Karpas-422 (cell line): ENCODE results near the gene DPP10. TPM values are rescaled to one million over a fixed set of nuclear protein-coding genes. Genes with fewer than 3 reads are reported as not detected.
"Not testable (repeated sequence)": the region's sequence is repeated elsewhere in the genome, so short reads cannot be mapped to it uniquely, and the experiment has no call there.

ENCODE experiments used
- DNase-seq: peaks from one replicate; pipeline ENCODE4 v3.0.0-alpha.2; 2015
- H2AFZ ChIP-seq: fragments of 200-600 bp; sonication (generic); 2 replicates; pipeline ENCODE4 v1.6.1; 2014; ENCODE audit warnings: antibody characterized with exemption, low read length, mixed read lengths
- H3K27ac ChIP-seq: fragments of 200-600 bp; sonication (generic); 2 replicates; pipeline ENCODE4 v1.5.1; 2014; ENCODE audit warnings: mild to moderate bottlenecking, low read length, moderate library complexity
- H3K27me3 ChIP-seq: fragments of 200-600 bp; sonication (generic); 2 replicates; pipeline ENCODE4 v1.6.1; 2014; ENCODE audit warnings: low read length, mixed read lengths
- H3K36me3 ChIP-seq: fragments of 200-600 bp; sonication (generic); 2 replicates; pipeline ENCODE4 v1.6.1; 2014; ENCODE audit warnings: low read length, mixed read lengths; ENCODE audit not compliant: insufficient read depth
- H3K4me1 ChIP-seq: fragments of 200-600 bp; sonication (generic); 2 replicates; pipeline ENCODE4 v1.6.1; 2014; ENCODE audit warnings: mild to moderate bottlenecking, low read length, mixed read lengths
- H3K4me2 ChIP-seq: fragments of 200-600 bp; sonication (generic); 2 replicates; pipeline ENCODE4 v1.6.1; 2014; ENCODE audit warnings: low read length, low read depth, mild to moderate bottlenecking; ENCODE audit not compliant: poor library complexity, severe bottlenecking
- H3K4me3 ChIP-seq: fragments of 200-600 bp; sonication (generic); 2 replicates; pipeline ENCODE4 v1.5.1; 2014; ENCODE audit warnings: mild to moderate bottlenecking, antibody characterized with exemption, low read length, mixed read lengths
- H3K79me2 ChIP-seq: fragments of 200-600 bp; sonication (generic); 2 replicates; pipeline ENCODE4 v1.6.1; 2014; ENCODE audit warnings: mild to moderate bottlenecking, low read length, mixed read lengths
- H3K9ac ChIP-seq: fragments of 200-600 bp; sonication (generic); 2 replicates; pipeline ENCODE4 v1.6.0; 2014; ENCODE audit warnings: low read length
- H3K9me2 ChIP-seq: fragments of 200-600 bp; sonication (generic), shearing (Covaris generic); replicated peaks from 2 replicates; pipeline ENCODE4 v1.6.0; 2014; ENCODE audit warnings: mild to moderate bottlenecking, low read length, moderate library complexity; ENCODE audit not compliant: insufficient read depth
- H3K9me3 ChIP-seq: fragments of 300-700, 200-600 bp; sonication (generic); 2 replicates; pipeline ENCODE4 v1.6.1; 2014; ENCODE audit warnings: low read length, mixed read lengths
- H4K20me1 ChIP-seq: fragments of 200-600 bp; sonication (generic); 2 replicates; pipeline ENCODE4 v1.6.1; 2014; ENCODE audit warnings: mild to moderate bottlenecking, antibody characterized with exemption, low read length, low read depth; ENCODE audit not compliant: insufficient read depth
- total RNA-seq: library from RNA; depleted of rRNA; stranded (reverse); fragments of >200 nt; shearing (Covaris generic); gene quantifications from 2 replicates; pipeline ENCODE4 v1.2.3, GENCODE V29; 2014; ENCODE audit warnings: low replicate concordance

The DPP10 gene
- total RNA-seq, 1 experiment from 2014 or later, result not detected

DNA sequence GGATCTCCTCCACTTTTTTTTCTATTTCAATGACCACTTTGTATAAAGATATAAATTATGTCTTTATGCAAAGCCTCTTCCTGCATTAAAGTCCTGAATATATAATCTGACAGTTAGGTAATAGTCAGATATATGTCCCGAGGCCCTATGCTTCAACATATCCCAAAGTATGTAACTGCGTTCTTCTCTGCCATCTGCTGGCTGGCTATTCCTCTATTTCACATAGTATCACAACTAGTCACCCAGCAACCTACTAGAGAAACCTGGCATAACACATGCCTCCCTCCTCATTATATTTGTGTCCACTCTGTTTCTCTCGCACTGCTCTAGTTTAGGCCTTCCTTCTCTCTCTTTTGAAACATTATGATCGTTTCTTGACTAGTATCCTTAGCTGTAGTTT, 640.8 kb downstream of the DPP10 start:
- H3K36me3 ChIP-seq, result no peaks in the 10 kb centered on the region
- no peaks in the 10 kb centered on the region for H4K20me1 ChIP-seq
- no peak overlapping the region for H2AFZ ChIP-seq
- no peak overlapping the region for H3K9ac ChIP-seq
- DNase-seq, result no peak
- H3K9me3 ChIP-seq, result no peaks in the 10 kb centered on the region
- H3K4me3 ChIP-seq, result no peak overlapping the region
- no peaks in the 10 kb centered on the region for H3K4me1 ChIP-seq
- H3K27me3 ChIP-seq, result no peaks in the 10 kb centered on the region
- H3K4me2 ChIP-seq, result no peak overlapping the region
- H3K27ac ChIP-seq, result no peak overlapping the region
- no peaks in the 10 kb centered on the region for H3K79me2 ChIP-seq
- no peaks in the 10 kb centered on the region for H3K9me2 ChIP-seq

GRCh38 chr2:115083711-115084110, 641.3 kb downstream of the DPP10 start:
- Histone ChIP-seq H3K4me2 (no peak overlapping the region), H3K79me2 (no peaks in the 10 kb centered on the region)

GRCh38 chr2:115084446-115084845, 642.0 kb downstream of the DPP10 start:
- Histone ChIP-seq H3K27ac (no peak overlapping the region), H4K20me1 (no peaks in the 10 kb centered on the region), H3K27me3 (no peaks in the 10 kb centered on the region), H3K36me3 (no peaks in the 10 kb centered on the region), H3K4me3 (no peak overlapping the region), H3K9me3 (no peaks in the 10 kb centered on the region), H3K9ac (no peak overlapping the region), H2AFZ (no peak overlapping the region), H3K9me2 (no peaks in the 10 kb centered on the region), H3K4me2 (no peak overlapping the region), H3K79me2 (no peaks in the 10 kb centered on the region), H3K4me1 (no peaks in the 10 kb centered on the region)
- DNase-seq, result no peak

More at GRCh38 chr2:115083711-115084110, 641.3 kb downstream of the DPP10 start:
- H3K36me3 ChIP-seq, result no peaks in the 10 kb centered on the region
- H3K27ac ChIP-seq, result no peak overlapping the region
- no peak for DNase-seq
- H3K9me3 ChIP-seq, result no peaks in the 10 kb centered on the region
- no peak overlapping the region for H2AFZ ChIP-seq
- H3K9ac ChIP-seq, result no peak overlapping the region
- H3K4me3 ChIP-seq, result no peak overlapping the region
- no peaks in the 10 kb centered on the region for H3K27me3 ChIP-seq
- no peaks in the 10 kb centered on the region for H3K4me1 ChIP-seq
- H3K9me2 ChIP-seq, result no peaks in the 10 kb centered on the region
- no peaks in the 10 kb centered on the region for H4K20me1 ChIP-seq

GRCh38 chr2:115086051-115086620, 643.7 kb downstream of the DPP10 start:
- not testable (repeated sequence) for H3K9me2 ChIP-seq, H3K27ac ChIP-seq, DNase-seq, H3K4me2 ChIP-seq, H3K9ac ChIP-seq, H3K4me1 ChIP-seq, H2AFZ ChIP-seq, H3K36me3 ChIP-seq, H3K4me3 ChIP-seq, H4K20me1 ChIP-seq, H3K27me3 ChIP-seq, H3K79me2 ChIP-seq, H3K9me3 ChIP-seq

GRCh38 chr2:115094441-115094840, 652.0 kb downstream of the DPP10 start:
- Histone ChIP-seq H3K4me1 (no peaks in the 10 kb centered on the region), H3K79me2 (no peaks in the 10 kb centered on the region), H3K27ac (no peak overlapping the region), H3K9me2 (no peaks in the 10 kb centered on the region), H2AFZ (no peak overlapping the region), H3K9me3 (peaks cover 15% of the 10 kb centered on the region), H4K20me1 (no peaks in the 10 kb centered on the region), H3K9ac (no peak overlapping the region), H3K4me2 (no peak overlapping the region), H3K4me3 (no peak overlapping the region), H3K27me3 (no peaks in the 10 kb centered on the region), H3K36me3 (no peaks in the 10 kb centered on the region)
- no peak for DNase-seq

DNA sequence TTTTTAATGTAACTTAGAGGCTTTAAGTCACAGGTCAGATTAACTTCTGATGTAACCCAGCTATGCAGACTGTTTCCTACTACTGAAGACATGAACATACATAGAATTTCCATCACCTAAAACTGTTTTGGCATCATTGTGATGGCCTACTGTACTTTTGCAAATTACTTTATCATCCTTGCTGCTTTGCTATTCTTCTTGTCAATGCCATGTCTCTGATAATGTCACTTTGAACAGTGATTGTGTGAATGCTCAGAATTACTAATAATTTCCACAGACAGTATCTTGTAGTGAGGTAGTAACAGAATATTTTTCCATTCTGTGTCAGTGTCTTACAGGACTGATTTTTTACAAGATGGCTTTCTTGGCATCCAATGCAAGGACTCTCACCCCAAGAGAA, 663.5 kb downstream of the DPP10 start:
- no peak overlapping the region for H3K4me2 ChIP-seq
- H3K27me3 ChIP-seq, result no peaks in the 10 kb centered on the region
- no peak overlapping the region for H2AFZ ChIP-seq
- H3K4me1 ChIP-seq, result no peaks in the 10 kb centered on the region
- no peak overlapping the region for H3K9ac ChIP-seq
- H3K9me2 ChIP-seq, result no peaks in the 10 kb centered on the region
- H3K9me3 ChIP-seq, result peaks cover 8% of the 10 kb centered on the region
- DNase-seq, result no peak
- H3K4me3 ChIP-seq, result no peak overlapping the region
- no peak overlapping the region for H3K27ac ChIP-seq
- no peaks in the 10 kb centered on the region for H3K79me2 ChIP-seq
- H3K36me3 ChIP-seq, result no peaks in the 10 kb centered on the region
- H4K20me1 ChIP-seq, result no peaks in the 10 kb centered on the region

DNA sequence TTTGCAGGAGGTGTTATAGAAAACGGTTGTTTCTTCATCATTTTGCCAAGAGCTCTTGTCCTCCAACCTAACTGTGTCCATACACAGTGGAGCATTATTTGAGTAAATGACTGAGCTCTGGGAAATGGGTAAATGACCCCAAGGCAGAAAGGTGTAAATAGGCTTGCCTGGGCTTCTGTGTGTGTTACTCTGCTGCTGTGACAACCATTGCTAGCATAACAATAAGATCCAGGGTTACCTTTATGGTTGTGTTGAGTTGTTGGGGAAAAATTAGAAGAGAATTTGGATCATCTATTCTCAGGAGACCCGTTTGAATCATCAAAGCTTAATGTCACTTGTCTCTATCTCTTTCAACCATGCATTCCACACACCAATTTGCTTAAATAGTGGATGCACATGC, 672.7 kb downstream of the DPP10 start:
- Histone ChIP-seq H3K27me3 (no peaks in the 10 kb centered on the region), H3K9me2 (no peaks in the 10 kb centered on the region), H3K9ac (no peak overlapping the region), H3K9me3 (no peaks in the 10 kb centered on the region; the same call in 1 of the 2 replicates), H2AFZ (no peak overlapping the region), H3K4me1 (no peaks in the 10 kb centered on the region), H3K79me2 (no peaks in the 10 kb centered on the region), H3K4me3 (no peak overlapping the region), H3K27ac (no peak overlapping the region), H4K20me1 (no peaks in the 10 kb centered on the region), H3K36me3 (no peaks in the 10 kb centered on the region), H3K4me2 (no peak overlapping the region)
- no peak for DNase-seq

- Histone ChIP-seq H4K20me1 (no peaks in the 10 kb centered on the region), H3K4me1 (no peaks in the 10 kb centered on the region), H3K27me3 (no peaks in the 10 kb centered on the region), H3K9me3 (no peaks in the 10 kb centered on the region; the same call in 1 of the 2 replicates), H3K9ac (no peak overlapping the region), H3K4me3 (no peak overlapping the region), H3K79me2 (no peaks in the 10 kb centered on the region), H3K36me3 (no peaks in the 10 kb centered on the region), H3K4me2 (no peak overlapping the region), H3K9me2 (no peaks in the 10 kb centered on the region), H2AFZ (no peak overlapping the region), H3K27ac (no peak overlapping the region)
- DNase-seq, result no peak
Observed at GRCh38 chr2:115118306-115118705, 675.9 kb downstream of the DPP10 start.

GRCh38 chr2:115119086-115119485, 676.6 kb downstream of the DPP10 start:
- no peaks in the 10 kb centered on the region for H4K20me1 ChIP-seq
- H2AFZ ChIP-seq, result no peak overlapping the region
- no peaks in the 10 kb centered on the region for H3K9me2 ChIP-seq
- no peak for DNase-seq
- no peaks in the 10 kb centered on the region for H3K4me1 ChIP-seq
- no peak overlapping the region for H3K27ac ChIP-seq
- H3K36me3 ChIP-seq, result no peaks in the 10 kb centered on the region
- no peak overlapping the region for H3K4me2 ChIP-seq
- no peaks in the 10 kb centered on the region for H3K79me2 ChIP-seq
- no peak overlapping the region for H3K4me3 ChIP-seq
- no peak overlapping the region for H3K9ac ChIP-seq
- H3K27me3 ChIP-seq, result no peaks in the 10 kb centered on the region
- H3K9me3 ChIP-seq, result no peaks in the 10 kb centered on the region; the same call in 1 of the 2 replicates
